ENCODE data around the gene UNC119.

The UNC119 gene

GRCh38 chr17:28519236-28519635 is 33.2 kb downstream of the UNC119 start:
- no peak for DNase-seq

- no peak for DNase-seq
Measured at GRCh38 chr17:28518578-28518977, 33.8 kb downstream of the UNC119 start.

GRCh38 chr17:28518132-28518531 is 34.3 kb downstream of the UNC119 start:
- DNase-seq = no peak

- DNase-seq = no peak
Measured at GRCh38 chr17:28515518-28515917, 36.9 kb downstream of the UNC119 start.

- DNase-seq = no peak
Measured at GRCh38 chr17:28514561-28515002, 37.8 kb downstream of the UNC119 start.

GRCh38 chr17:28513476-28513875 is 38.9 kb downstream of the UNC119 start:
- DNase-seq = no peak

- DNase-seq = no peak
Measured at GRCh38 chr17:28511858-28512461, 40.5 kb downstream of the UNC119 start.

DNA sequence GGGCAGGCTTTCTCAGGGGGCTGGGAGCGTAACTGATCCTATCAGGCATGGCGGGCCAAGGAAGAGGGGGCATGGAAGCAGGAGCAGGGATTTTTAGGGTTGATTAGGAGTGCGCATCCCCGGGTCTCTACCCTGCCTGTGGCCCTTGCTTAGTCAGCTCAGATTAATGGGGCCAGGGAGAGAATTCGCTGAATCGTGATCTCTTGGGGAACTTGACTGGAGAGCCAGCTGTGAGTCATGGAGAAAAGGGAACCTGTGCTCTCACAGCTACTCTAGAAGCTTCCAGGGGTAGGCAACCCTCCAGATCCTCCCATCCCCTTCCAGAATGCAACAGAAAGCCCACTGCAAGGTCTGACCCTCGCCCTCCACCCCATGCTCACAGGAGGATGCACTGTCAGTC is 42.6 kb downstream of the UNC119 start:
- peak; percentile 20 for DNase-seq

DNA sequence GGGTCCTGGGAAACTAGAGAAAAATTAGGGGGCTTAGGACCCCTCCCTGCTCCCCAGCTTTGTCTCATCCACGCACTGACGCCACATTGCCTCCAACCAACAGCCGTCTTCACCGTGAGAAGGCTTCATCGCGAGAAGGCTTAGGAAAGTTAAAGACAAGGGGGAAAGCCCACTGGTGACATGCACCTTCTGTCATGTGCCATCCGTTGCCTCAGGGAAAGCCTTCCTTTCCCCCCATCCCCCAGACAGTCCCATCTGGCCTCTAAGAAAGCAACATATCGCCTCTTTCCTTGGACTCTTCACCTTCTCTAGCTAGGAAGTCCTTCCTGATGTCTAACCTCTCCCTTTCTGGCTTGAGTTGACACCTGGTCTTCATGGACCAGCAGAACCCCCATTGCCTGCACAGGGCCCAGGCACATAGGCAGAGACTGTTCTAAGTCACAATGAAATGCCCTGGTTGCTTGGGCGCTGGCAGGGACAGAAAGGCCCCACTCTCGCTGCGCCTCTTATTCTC is 44.2 kb downstream of the UNC119 start:
- no peak for DNase-seq

- DNase-seq = no peak
Measured at GRCh38 chr17:28507567-28508203, 44.7 kb downstream of the UNC119 start.

GRCh38 chr17:28506763-28507487 is 45.5 kb downstream of the UNC119 start:
- no peak for DNase-seq

- no peak for DNase-seq
Measured at GRCh38 chr17:28505986-28506665, 46.3 kb downstream of the UNC119 start, which contains the start of gene FOXN1. Gene FOXN1, plus strand, starts transcription at chr17:28506348. Its CDS starts 17,622 bp downstream, at chr17:28523970.

GRCh38 chr17:28503420-28503819 is 49.0 kb downstream of the UNC119 start:
- DNase-seq = no peak

DNA sequence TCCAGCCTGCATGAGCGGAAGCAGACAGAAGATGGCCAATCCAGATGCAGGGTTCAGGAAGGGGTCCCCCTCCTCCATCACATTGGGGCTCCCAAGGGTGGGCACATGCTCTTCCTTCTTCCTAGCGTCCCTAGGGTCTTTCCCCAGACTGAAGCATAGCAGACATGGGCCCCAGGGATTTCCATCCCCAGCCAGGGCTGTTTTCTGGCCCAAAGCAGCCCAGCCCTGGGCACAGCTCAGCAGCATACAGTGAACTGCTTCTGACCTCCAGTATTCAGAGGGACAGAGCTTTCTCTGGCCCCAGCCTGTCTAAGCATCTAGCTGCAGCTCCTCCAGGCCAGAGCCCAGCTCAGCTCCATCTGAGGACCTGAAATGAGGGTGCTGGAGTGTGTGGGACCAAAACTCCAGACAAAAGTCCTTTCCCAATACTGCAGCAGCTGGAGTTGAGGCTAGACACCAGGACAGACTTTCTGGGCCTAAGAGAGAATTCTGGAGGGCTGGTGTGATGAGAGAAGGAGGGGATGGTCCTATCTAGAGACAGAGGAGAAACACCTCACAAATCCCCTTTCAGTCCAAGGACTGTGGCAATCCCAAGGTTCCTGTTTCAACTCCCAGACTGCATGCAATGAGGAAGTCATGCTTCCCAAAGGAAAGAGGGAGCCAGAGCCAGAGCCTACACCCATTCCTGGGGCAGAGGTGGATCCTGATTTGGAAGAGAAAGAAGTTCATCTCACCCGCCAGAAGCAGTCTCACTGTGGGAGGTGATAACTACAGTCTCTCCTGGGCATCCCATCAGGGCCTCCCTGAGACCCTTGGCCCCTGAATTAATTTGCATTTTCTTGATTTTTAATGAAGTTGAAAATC is 50.8 kb downstream of the UNC119 start:
- no peak for DNase-seq

GRCh38 chr17:28500712-28501379 is 51.6 kb downstream of the UNC119 start:
- no peak for DNase-seq

GRCh38 chr17:28499684-28500357 is 52.6 kb downstream of the UNC119 start:
- no peak for DNase-seq

DNA sequence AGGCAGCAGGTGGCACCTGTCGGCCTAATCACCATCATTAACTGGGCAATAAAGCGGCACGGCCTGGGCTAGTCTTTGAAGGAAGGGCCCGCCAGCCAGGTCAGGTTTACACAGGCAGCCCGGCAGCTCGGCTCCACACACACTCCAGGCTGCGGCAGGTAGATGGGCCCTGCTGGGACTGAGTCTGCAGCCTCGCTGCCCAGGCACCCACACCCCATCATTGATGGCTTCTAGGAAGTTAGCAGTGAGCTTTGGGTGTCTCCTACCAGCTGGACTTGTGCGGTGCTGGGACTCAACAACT is 53.1 kb downstream of the UNC119 start:
- no peak for DNase-seq

- DNase-seq = no peak
Measured at GRCh38 chr17:28498652-28499363, 53.6 kb downstream of the UNC119 start.

DNA sequence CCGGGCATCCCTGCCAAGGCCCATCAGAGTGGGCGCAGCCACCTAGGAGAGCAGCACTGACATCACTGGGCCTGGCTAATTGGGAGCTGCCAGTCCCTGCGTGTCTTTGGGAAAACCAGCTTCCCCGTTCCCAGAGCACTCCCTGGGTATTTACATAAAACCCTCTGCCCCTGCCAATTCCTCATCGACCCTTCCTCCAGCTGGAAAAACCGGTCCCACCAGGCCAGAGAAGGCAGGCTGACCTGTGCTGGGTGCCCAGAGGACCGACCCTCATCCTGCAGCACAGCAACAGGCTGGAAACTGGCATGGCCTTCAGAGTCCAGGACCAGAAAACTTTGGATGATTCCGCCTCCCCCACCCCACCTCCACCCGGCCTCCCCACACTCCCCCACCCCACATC is 54.5 kb downstream of the UNC119 start:
- no peak for DNase-seq

All from CD4-positive, alpha-beta T cell treated with Interferon gamma for 1 hour (primary cell).